Ascending aorta (tissue), 2 donors: ENCODE data around the gene CCDC110. TPM values are rescaled to one million over a fixed set of nuclear protein-coding genes. Genes with fewer than 3 reads are reported as not detected.

ENCODE experiments used
- DNase-seq, 2 donors: peaks; one replicate each; pipeline ENCODE4 v3.0.0-alpha.2; 2019; ENCODE audit warnings: low spot score in 2 of 2
- H3K27ac ChIP-seq, 2 donors: fragments of 200-600 bp; sonication (generic); one replicate each; pipeline ENCODE4 v1.5.1; 2016 to 2017; ENCODE audit warnings: mild to moderate bottlenecking in 1 of 2
- H3K27me3 ChIP-seq: fragments of 200-600 bp; sonication (generic); one replicate; pipeline ENCODE4 v1.5.1; 2017
- H3K36me3 ChIP-seq, 2 donors: fragments of 200-600 bp; sonication (generic); one replicate each; pipeline ENCODE4 v1.5.1; 2016
- H3K4me1 ChIP-seq, 2 donors: fragments of 200-600 bp; sonication (generic); one replicate each; pipeline ENCODE4 v1.5.1; 2016 to 2017; ENCODE audit warnings: mild to moderate bottlenecking in 1 of 2
- H3K4me3 ChIP-seq, 2 donors: fragments of 200-600 bp; sonication (generic); one replicate each; pipeline ENCODE4 v1.5.1; 2016 to 2017; ENCODE audit warnings: mild to moderate bottlenecking in 1 of 2
- H3K9me3 ChIP-seq, 2 donors: fragments of 200-600 bp; sonication (generic); one replicate each; pipeline ENCODE4 v1.5.1; 2016
- intact Hi-C: fragments of 100-400 bp; cut with DNase I; formaldehyde crosslinking; loops from one replicate; pipeline ENCODE4 v1.15.1; 2023
- total RNA-seq: library from RNA; depleted of rRNA; stranded (reverse); fragments of >200 nt; gene quantifications from one replicate; pipeline ENCODE4 v1.1.0, GENCODE V29; 2016
- TF ChIP-seq, protein P1 (sequence below), 3 experiments: fragments of 200-600 bp in 2 of 3; fragments of 450-650 bp in 1 of 3; sonication (generic) in 2 of 3; IDR thresholded peaks; one replicate each; pipeline ENCODE4 v1.5.1; 2016 to 2019; ENCODE audit warnings: antibody characterized with exemption in 3 of 3, mild to moderate bottlenecking in 1 of 3, moderate library complexity in 1 of 3

The CCDC110 gene
- not detected for total RNA-seq

DNA sequence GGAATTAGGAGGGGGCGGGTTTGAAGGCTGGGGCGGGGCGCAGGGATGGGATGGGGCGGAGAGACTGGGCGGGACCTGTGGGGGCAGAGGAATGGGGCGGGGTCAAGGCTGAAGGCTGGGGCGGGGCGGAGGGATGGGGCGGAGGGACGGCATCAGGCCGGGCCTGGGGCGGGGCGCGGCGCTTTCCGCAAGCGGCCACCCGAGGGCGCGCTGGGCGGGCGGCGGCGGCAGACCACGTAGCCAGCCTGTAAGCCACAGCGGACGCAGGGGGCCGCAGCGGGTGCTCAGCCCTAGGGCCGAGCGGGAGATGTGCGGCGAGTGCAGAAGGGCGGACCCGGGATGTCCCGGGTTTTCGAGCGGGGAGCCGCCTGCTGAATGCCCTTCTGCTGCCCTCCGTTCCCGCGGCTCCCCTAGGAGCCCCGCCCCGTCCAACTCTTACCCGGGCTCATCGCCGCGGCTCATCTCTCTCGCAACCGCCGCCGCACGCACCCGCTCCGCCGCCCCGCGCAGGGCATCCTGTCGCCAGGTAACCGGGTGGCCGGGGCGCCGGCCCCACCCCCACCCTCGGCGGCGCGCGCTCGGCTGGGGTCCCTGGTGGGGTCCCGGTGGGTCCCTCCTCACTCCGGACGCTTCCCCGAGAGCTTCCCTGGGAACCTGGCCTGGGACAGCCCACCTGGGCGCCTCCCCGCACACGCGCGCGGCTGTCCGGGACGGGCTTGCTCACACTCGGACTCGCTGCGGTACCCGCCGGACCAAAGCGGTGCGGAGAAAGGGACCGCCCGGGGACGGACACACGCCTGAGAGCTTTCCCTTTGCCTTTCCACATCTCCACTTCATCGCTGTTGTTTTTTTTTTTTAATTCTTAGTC lies at the start of gene CCDC110:
Gene CCDC110, minus strand, starts transcription at position 499 of the 868 bp plus-strand sequence. Its CDS starts 50 bp downstream, at position 449.
- no peaks in the 10 kb centered on the region for H3K36me3 ChIP-seq
- intact Hi-C loops, result loop anchor here (1.0 to 5.0 kb wide), 8 partner anchors 41 to 556 kb away; partner anchors contain the start of genes ANKRD37, PDLIM3 and UFSP2
- peak within 1 kb of the TSS; percentile 80 to 97 for H3K4me3 ChIP-seq
- DNase-seq, result peak; percentile 18 to 96
- no peaks in the 10 kb centered on the region for H3K27me3 ChIP-seq
- TF ChIP-seq, protein P1, sequence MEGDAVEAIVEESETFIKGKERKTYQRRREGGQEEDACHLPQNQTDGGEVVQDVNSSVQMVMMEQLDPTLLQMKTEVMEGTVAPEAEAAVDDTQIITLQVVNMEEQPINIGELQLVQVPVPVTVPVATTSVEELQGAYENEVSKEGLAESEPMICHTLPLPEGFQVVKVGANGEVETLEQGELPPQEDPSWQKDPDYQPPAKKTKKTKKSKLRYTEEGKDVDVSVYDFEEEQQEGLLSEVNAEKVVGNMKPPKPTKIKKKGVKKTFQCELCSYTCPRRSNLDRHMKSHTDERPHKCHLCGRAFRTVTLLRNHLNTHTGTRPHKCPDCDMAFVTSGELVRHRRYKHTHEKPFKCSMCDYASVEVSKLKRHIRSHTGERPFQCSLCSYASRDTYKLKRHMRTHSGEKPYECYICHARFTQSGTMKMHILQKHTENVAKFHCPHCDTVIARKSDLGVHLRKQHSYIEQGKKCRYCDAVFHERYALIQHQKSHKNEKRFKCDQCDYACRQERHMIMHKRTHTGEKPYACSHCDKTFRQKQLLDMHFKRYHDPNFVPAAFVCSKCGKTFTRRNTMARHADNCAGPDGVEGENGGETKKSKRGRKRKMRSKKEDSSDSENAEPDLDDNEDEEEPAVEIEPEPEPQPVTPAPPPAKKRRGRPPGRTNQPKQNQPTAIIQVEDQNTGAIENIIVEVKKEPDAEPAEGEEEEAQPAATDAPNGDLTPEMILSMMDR (IDR thresholded peaks at IDR 0.05), result peak; percentile 48 to 75 (median 65)
- peak within 1 kb of the TSS; percentile 68 to 74 for H3K27ac ChIP-seq
- peaks cover 0 to 2% of the 10 kb centered on the region in 2 donors for H3K4me1 ChIP-seq
- no peaks in the 10 kb centered on the region for H3K9me3 ChIP-seq

DNA sequence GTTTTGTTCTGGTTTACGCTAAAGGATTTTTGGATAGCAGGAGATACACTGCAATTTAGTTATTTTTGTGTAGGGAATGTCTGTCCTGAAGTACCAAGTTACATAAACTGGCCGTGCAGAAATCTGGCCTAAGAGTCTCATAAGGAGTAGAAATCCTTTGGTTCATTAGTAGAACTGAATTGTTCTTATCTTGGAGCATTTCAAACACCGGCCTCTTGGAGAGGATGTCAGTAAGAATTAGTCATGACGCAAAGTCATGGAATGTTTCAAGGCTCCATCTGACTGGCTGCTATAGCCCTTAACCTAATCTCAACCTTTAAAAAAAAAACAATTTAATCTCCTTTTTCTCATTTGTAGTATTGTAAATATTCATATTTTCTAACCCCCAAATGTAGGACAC lies 48.6 kb upstream of the CCDC110 start:
- intact Hi-C loops, result no loop called here
- Histone ChIP-seq H3K9me3 (no peaks in the 10 kb centered on the region), H3K27me3 (no peaks in the 10 kb centered on the region), H3K4me3 (peak overlapping the region in 1 of 2 donors; percentile 19), H3K4me1 (peaks cover 4 to 29% of the 10 kb centered on the region in 2 donors), H3K36me3 (peaks cover 33 to 43% of the 10 kb centered on the region in 2 donors), H3K27ac (peak overlapping the region; percentile 47 to 59)
- TF ChIP-seq, protein P1 (IDR thresholded peaks at IDR 0.05), result no peak
- DNase-seq, result peak in 1 of 2 donors; percentile 59

DNA sequence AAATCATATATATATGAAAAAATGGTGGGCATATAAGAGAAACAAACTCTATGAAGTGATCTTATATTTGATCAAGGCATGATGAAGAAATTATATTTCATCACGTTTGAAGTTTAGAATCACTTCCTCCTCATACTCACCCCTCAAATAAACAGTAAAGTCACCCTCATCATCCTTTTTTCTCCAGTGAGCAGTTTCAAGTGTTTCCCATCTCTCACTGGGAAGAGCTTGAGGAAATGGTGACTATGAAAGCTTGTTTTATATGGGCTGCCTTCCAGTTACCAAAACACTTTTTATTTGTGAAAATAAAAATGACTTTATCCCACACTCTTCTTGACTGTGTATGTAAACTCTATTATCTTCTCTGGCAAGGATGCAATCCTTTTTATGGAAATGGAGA lies 47.0 kb upstream of the CCDC110 start:
- Histone ChIP-seq H3K9me3 (no peaks in the 10 kb centered on the region), H3K27me3 (no peaks in the 10 kb centered on the region), H3K36me3 (peaks cover 37 to 51% of the 10 kb centered on the region in 2 donors), H3K27ac (peak overlapping the region; percentile 47), H3K4me3 (no peak overlapping the region), H3K4me1 (peaks cover 0 to 23% of the 10 kb centered on the region in 2 donors)
- intact Hi-C loops, result no loop called here
- DNase-seq, result no peak
- TF ChIP-seq, protein P1 (IDR thresholded peaks at IDR 0.05), result no peak

DNA sequence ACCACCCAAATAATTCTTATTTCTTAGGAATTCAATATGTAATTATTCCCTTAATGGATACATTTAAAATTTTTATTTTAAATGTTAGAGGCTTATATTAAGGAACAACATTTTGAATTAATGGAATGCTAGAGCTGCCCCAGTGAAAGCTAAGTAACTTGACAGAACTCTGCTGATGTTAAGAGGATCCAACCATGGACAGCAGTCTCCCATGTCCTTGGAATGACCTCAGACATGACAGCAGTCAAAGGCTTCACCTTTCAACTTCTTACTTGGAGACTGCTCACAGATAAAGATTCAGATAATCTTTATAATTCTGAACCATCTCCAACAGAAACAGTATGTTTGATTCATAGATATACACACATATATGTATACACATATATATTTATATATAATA lies 46.5 kb upstream of the CCDC110 start:
- intact Hi-C loops, result no loop called here
- Histone ChIP-seq H3K4me3 (no peak overlapping the region), H3K27ac (no peak overlapping the region), H3K4me1 (peaks cover 0 to 24% of the 10 kb centered on the region in 2 donors), H3K9me3 (no peaks in the 10 kb centered on the region), H3K36me3 (peaks cover 39 to 54% of the 10 kb centered on the region in 2 donors), H3K27me3 (no peaks in the 10 kb centered on the region)
- TF ChIP-seq, protein P1 (IDR thresholded peaks at IDR 0.05), result no peak
- no peak for DNase-seq

DNA sequence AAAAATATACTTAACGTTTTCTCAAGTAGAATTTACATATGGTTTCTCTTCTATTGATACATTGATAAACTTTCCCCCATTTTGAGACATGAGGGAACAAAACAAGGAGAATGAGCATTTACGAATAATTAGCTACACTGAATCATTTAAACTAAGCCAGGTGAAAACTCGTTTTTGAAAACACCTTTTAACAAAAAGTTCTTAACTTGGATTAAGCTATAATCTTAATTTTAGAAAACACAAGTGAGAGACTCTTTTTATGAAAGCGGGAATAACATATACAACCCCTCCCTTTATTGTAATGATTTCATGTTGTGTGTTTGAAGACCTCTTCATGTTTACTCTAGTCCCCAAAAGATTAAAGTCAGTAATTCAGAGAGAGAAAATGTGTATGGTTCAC lies 43.7 kb upstream of the CCDC110 start:
- H3K9me3 ChIP-seq, result no peaks in the 10 kb centered on the region
- peaks cover 61% of the 10 kb centered on the region in 2 donors for H3K36me3 ChIP-seq
- intact Hi-C loops, result no loop called here
- no peak for DNase-seq
- H3K4me1 ChIP-seq, result peaks cover 0 to 29% of the 10 kb centered on the region in 2 donors
- TF ChIP-seq, protein P1 (IDR thresholded peaks at IDR 0.05), result no peak
- no peak overlapping the region for H3K4me3 ChIP-seq
- peak overlapping the region in 1 of 2 donors; percentile 24 for H3K27ac ChIP-seq
- no peaks in the 10 kb centered on the region for H3K27me3 ChIP-seq
